Measurements from ENCODE around the gene IL16. TPM values are rescaled to one million over a fixed set of nuclear protein-coding genes. Genes with fewer than 3 reads are reported as not detected.

IL16 gene
- total RNA-seq, 4 donors from 2014 or later, result 13.5 to 34.9 (median 19.8) TPM

GRCh38 chr15:81176291-81176893 lies 20.3 kb upstream of the IL16 start:
- intact Hi-C loops (cut with DNase I), result no loop called here
- no peak for TF ChIP-seq POLR2A (IDR thresholded peaks at IDR 0.05; ENCODE audit: low read depth)
- TF ChIP-seq CTCF (IDR thresholded peaks at IDR 0.05), result peak in 2 of 3 experiments; percentile 5 to 27
- TF ChIP-seq POLR2AphosphoS5 (IDR thresholded peaks at IDR 0.05), result peak in 1 of 2 donors; percentile 7
- TF ChIP-seq EP300 (IDR thresholded peaks at IDR 0.05), result no peak
- Histone ChIP-seq H3K4me1 (peaks cover 4 to 16% (median 12%) of the 10 kb centered on the region in 4 donors), H3K27ac (replicated peaks in 1 of 4) (peak overlapping the region; percentile 48 to 66 (median 54)), H3K4me3 (no peak overlapping the region), H3K27me3 (peaks cover 0 to 19% (median 0%) of the 10 kb centered on the region in 4 donors), H3K9me3 (no peaks in the 10 kb centered on the region), H3K36me3 (no peaks in the 10 kb centered on the region)
- WGBS, result 72% methylated on average over 16 of the region's 16 CpGs
- no peak for DNase-seq (ENCODE audit: extremely low spot score)

- Histone ChIP-seq H3K27me3 (peaks cover 0 to 29% (median 0%) of the 10 kb centered on the region in 4 donors), H3K9me3 (no peaks in the 10 kb centered on the region), H3K4me1 (peaks cover 4 to 30% (median 16%) of the 10 kb centered on the region in 4 donors), H3K27ac (replicated peaks in 1 of 4) (no peak overlapping the region), H3K4me3 (no peak overlapping the region), H3K36me3 (no peaks in the 10 kb centered on the region)
- intact Hi-C loops (cut with DNase I), result no loop called here
- 86% methylated on average over 2 of the region's 2 CpGs for WGBS
- no peak for TF ChIP-seq POLR2A (IDR thresholded peaks at IDR 0.05; ENCODE audit: low read depth)
- TF ChIP-seq POLR2AphosphoS5 (IDR thresholded peaks at IDR 0.05), result no peak
- TF ChIP-seq EP300 (IDR thresholded peaks at IDR 0.05), result no peak
- no peak for TF ChIP-seq CTCF (IDR thresholded peaks at IDR 0.05)
- DNase-seq (ENCODE audit: extremely low spot score), result no peak
These were observed 18.3 kb upstream of the IL16 start for GRCh38 chr15:81178365-81178764.

GRCh38 chr15:81181220-81181619 lies 15.5 kb upstream of the IL16 start:
- Histone ChIP-seq H3K4me1 (peaks cover 4 to 30% (median 16%) of the 10 kb centered on the region in 4 donors), H3K36me3 (no peaks in the 10 kb centered on the region), H3K27me3 (peaks cover 0 to 38% (median 2%) of the 10 kb centered on the region in 4 donors), H3K27ac (replicated peaks in 1 of 4) (peak overlapping the region; percentile 56 to 72 (median 67)), H3K4me3 (no peak overlapping the region), H3K9me3 (no peaks in the 10 kb centered on the region)
- 90% methylated on average over 3 of the region's 3 CpGs for WGBS
- no peak for TF ChIP-seq EP300 (IDR thresholded peaks at IDR 0.05)
- no peak for TF ChIP-seq POLR2AphosphoS5 (IDR thresholded peaks at IDR 0.05)
- TF ChIP-seq CTCF (IDR thresholded peaks at IDR 0.05), result no peak
- TF ChIP-seq POLR2A (IDR thresholded peaks at IDR 0.05; ENCODE audit: low read depth), result no peak
- intact Hi-C loops (cut with DNase I), result no loop called here
- DNase-seq (ENCODE audit: extremely low spot score), result no peak

GRCh38 chr15:81182031-81182755 lies 14.5 kb upstream of the IL16 start:
- WGBS, result 34% methylated on average over 13 of the region's 13 CpGs
- H3K4me1 ChIP-seq, result peaks cover 0 to 23% (median 12%) of the 10 kb centered on the region in 4 donors
- peaks cover 0 to 38% (median 2%) of the 10 kb centered on the region in 4 donors for H3K27me3 ChIP-seq
- H3K9me3 ChIP-seq, result no peaks in the 10 kb centered on the region
- peak overlapping the region; percentile 56 to 72 (median 67) for H3K27ac ChIP-seq (replicated peaks in 1 of 4)
- no peak for DNase-seq (ENCODE audit: extremely low spot score)
- TF ChIP-seq POLR2A (IDR thresholded peaks at IDR 0.05; ENCODE audit: low read depth) (no peak), EP300 (IDR thresholded peaks at IDR 0.05) (no peak), POLR2AphosphoS5 (IDR thresholded peaks at IDR 0.05) (no peak), CTCF (IDR thresholded peaks at IDR 0.05) (no peak)
- peak overlapping the region; percentile 41 to 57 (median 47) for H3K4me3 ChIP-seq
- no peaks in the 10 kb centered on the region for H3K36me3 ChIP-seq
- intact Hi-C loops (cut with DNase I), result no loop called here
